ENCODE results near the gene AFF3. TPM values are rescaled to one million over a fixed set of nuclear protein-coding genes. Genes with fewer than 3 reads are reported as not detected.

The AFF3 gene
- total and polyA plus RNA-seq, 12 donors = 0.39 to 16.9 (median 7.0) TPM

DNA sequence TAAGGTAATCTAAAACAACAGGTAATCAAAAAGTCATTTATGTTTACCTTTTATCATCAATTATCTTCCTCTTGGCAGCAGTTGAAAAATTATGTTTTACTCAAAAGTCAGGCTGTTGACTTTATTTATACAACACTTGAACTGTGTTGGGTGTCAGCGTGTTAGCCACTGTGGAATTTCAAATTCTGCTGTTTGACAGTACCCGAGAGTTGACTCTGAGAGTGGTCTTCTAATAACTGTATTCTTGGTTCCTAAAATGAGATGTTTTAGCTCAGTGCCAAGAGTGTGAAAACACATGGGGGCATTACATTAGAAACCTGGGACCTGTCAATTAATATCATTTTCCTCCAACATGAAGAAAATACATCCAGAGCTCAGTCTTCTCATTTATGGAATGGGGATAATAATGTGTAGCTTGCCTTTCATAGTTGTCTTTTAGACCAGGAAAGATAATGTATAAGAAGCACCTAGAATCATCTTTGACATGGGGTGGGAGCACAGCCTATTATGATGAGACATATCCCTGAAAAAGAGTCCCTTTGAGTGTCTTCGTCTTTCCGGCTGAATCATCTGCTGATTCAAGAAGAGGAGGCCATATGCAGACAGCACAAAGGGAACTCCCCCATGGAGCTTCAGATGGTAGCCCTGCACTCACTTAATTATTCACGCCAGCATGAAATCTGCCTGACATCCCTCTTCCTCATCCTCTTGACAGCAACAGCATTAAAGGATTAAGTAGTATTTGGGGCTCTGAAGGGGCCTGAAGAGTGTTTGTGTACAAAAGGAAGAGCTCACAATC is 89.1 kb downstream of the AFF3 start:
- Histone ChIP-seq H3K4me1 (no peaks in the 10 kb centered on the region), H3K27ac (no peak overlapping the region), H3K9me3 (no peaks in the 10 kb centered on the region), H3K4me3 (no peak overlapping the region), H3K36me3 (no peaks in the 10 kb centered on the region), H3K27me3 (no peaks in the 10 kb centered on the region)
- DNase-seq (no peak), ATAC-seq (no peak)
- TF ChIP-seq, protein P1, sequence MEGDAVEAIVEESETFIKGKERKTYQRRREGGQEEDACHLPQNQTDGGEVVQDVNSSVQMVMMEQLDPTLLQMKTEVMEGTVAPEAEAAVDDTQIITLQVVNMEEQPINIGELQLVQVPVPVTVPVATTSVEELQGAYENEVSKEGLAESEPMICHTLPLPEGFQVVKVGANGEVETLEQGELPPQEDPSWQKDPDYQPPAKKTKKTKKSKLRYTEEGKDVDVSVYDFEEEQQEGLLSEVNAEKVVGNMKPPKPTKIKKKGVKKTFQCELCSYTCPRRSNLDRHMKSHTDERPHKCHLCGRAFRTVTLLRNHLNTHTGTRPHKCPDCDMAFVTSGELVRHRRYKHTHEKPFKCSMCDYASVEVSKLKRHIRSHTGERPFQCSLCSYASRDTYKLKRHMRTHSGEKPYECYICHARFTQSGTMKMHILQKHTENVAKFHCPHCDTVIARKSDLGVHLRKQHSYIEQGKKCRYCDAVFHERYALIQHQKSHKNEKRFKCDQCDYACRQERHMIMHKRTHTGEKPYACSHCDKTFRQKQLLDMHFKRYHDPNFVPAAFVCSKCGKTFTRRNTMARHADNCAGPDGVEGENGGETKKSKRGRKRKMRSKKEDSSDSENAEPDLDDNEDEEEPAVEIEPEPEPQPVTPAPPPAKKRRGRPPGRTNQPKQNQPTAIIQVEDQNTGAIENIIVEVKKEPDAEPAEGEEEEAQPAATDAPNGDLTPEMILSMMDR (IDR thresholded peaks at IDR 0.05) = no peak
- intact Hi-C loops (cut with DNase I) = no loop called here
- WGBS, 2 donors = 93 to 95% methylated on average over 5 of the region's 5 CpGs

DNA sequence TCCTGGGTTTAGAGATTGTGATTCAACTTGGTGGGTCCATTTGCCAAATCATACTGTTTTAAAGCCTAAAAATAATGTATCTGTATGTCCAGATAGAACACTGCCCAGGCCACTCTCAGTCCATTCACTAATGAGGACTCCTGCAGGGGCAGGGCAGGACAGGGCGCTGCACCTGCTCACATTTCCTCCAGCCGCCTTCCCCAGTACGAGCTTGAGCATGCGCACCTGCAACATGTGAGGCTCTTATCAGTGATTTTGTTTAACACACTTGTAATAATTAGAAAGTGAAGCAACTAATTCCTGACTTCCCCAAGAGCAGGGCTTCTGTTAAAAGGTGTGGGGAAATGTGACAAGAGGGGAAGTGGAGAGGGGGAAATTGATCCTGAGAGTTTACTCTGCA is 89.7 kb downstream of the AFF3 start:
- H3K4me1 ChIP-seq = no peaks in the 10 kb centered on the region
- H3K36me3 ChIP-seq = no peaks in the 10 kb centered on the region
- DNase-seq (no peak), ATAC-seq (no peak)
- H3K27ac ChIP-seq = no peak overlapping the region
- no peaks in the 10 kb centered on the region for H3K9me3 ChIP-seq
- intact Hi-C loops (cut with DNase I) = no loop called here
- no peak overlapping the region for H3K4me3 ChIP-seq
- WGBS, 2 donors = 86 to 93% methylated on average over 4 of the region's 4 CpGs
- TF ChIP-seq, protein P1 (IDR thresholded peaks at IDR 0.05) = no peak
- no peaks in the 10 kb centered on the region for H3K27me3 ChIP-seq

DNA sequence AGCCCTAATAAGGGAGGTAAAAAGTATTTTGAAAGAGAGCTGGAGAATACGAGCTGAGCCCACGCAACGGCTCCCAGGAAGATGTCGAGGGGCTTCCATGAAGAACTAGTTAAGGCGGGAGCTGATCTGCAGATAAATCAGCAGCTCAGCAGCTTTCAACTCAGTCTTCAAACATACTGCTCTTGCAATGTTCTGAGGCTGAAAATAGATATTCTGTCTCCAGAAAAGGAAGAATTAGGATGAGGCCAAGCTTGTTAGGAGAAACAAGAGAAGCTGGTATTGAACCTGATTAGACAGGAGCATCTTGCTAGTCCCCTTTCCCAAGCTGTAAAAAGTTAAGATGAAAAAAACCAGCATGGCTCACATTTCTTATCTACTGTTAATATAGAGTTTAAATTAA is 91.1 kb downstream of the AFF3 start:
- H3K27ac ChIP-seq = no peak overlapping the region
- intact Hi-C loops (cut with DNase I) = no loop called here

DNA sequence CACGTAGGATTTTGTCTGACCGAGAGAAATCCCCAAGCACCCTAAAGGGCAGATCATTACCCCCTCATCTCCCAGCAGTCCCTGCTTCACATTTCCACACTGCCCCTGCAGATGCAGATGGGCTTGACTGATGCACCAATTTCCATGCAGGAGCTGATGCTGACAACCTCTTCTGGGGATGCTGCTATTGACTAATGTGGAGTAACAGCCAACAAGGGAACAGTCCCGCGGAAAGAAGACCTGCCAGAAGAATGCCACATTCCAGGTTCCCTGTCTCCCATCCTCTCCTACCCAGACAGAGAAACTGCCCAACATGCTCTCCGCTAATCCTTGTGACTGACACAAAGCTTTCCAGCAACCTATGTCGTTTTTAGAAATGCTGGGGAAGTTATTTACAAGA is 91.7 kb downstream of the AFF3 start:
- Histone ChIP-seq H3K4me1 (peaks cover 0 to 4% (median 0%) of the 10 kb centered on the region in 9 donors), H3K27me3 (no peaks in the 10 kb centered on the region), H3K4me3 (no peak overlapping the region), H3K9me3 (no peaks in the 10 kb centered on the region), H3K36me3 (no peaks in the 10 kb centered on the region), H3K27ac (no peak overlapping the region)
- TF ChIP-seq, protein P1 (IDR thresholded peaks at IDR 0.05) = no peak
- ATAC-seq (no peak), DNase-seq (no peak)
- 80 to 91% methylated on average over 6 of the region's 6 CpGs for WGBS, 2 donors
- intact Hi-C loops (cut with DNase I) = no loop called here

More for the DNA sequence above, 91.1 kb downstream of the AFF3 start:
- TF ChIP-seq, protein P1 (IDR thresholded peaks at IDR 0.05) = no peak
- no peak overlapping the region for H3K4me3 ChIP-seq
- 87 to 94% methylated on average over 5 of the region's 5 CpGs for WGBS, 2 donors
- H3K9me3 ChIP-seq = no peaks in the 10 kb centered on the region
- ATAC-seq (no peak), DNase-seq (no peak)
- no peaks in the 10 kb centered on the region for H3K36me3 ChIP-seq
- no peaks in the 10 kb centered on the region for H3K4me1 ChIP-seq
- H3K27me3 ChIP-seq = no peaks in the 10 kb centered on the region
